ENCODE measurements around the gene SGPL1. TPM values are rescaled to one million over a fixed set of nuclear protein-coding genes. Genes with fewer than 3 reads are reported as not detected.

Gene SGPL1
- total RNA-seq, 1 experiment from 2014 or later: 52.6 TPM

DNA sequence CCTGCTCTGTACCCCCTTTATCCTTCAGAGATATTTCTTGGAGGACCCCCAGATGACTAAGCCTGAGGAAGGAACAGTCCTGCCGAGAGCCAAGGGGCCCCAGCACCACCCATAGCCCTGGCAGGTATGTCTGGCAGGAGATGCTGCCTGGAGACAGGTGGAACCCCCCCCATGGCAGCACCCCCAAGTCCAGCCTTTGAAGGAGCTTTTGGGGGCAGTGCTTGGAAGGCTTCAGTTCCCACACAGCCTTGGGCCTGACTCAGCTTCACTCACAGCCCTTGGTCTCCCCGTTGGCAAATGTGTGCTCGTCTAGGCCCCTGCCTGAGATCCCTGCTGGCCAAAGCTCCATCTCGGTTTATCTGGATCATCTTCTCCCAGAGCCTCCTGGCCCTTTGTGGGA lies 95.6 kb downstream of the SGPL1 start:
- Histone ChIP-seq H2BK12ac (ENCODE audit: insufficient read length, low read depth, low read length) (no peak overlapping the region), H2AFZ (ENCODE audit: low read length) (no peak overlapping the region), H3K79me2 (ENCODE audit: insufficient read depth, low read length) (no peaks in the 10 kb centered on the region), H3K14ac (ENCODE audit: insufficient read depth, low read length) (no peak overlapping the region), H3K23me2 (ENCODE audit: insufficient read length, low read depth, low read length, poor library complexity, severe bottlenecking) (no peaks in the 10 kb centered on the region), H3K4me2 (ENCODE audit: insufficient read depth, insufficient read length, low read length) (no peak overlapping the region), H3K56ac (ENCODE audit: insufficient read length, low read depth, low read length) (no peak overlapping the region), H4K91ac (ENCODE audit: insufficient read length, low read depth, low read length) (no peak overlapping the region), H3K23ac (ENCODE audit: insufficient read length, low read depth, low read length) (no peak overlapping the region), H3K9me3 (ENCODE audit: control insufficient read depth, low read depth, low read length) (no peaks in the 10 kb centered on the region), H3K79me1 (ENCODE audit: insufficient read depth, low read depth, low read length, poor library complexity, severe bottlenecking) (no peaks in the 10 kb centered on the region), H4K20me1 (ENCODE audit: control insufficient read depth, insufficient read depth, insufficient read length) (peaks cover 5% of the 10 kb centered on the region), H2BK15ac (ENCODE audit: low read depth, low read length) (no peak overlapping the region), H3K4me1 (ENCODE audit: insufficient read depth, low read length) (no peaks in the 10 kb centered on the region), H3K18ac (ENCODE audit: insufficient read length, low read depth, low read length) (no peak overlapping the region), H2BK5ac (ENCODE audit: insufficient read length, low read length) (no peak overlapping the region), H2BK20ac (ENCODE audit: low read depth, low read length, poor library complexity, severe bottlenecking) (no peak overlapping the region), H2AK5ac (ENCODE audit: insufficient read length, low read length) (no peak overlapping the region), H4K8ac (replicated peaks; ENCODE audit: insufficient read length, low read depth, low read length) (no peak overlapping the region), H3K9ac (ENCODE audit: extremely low read depth, insufficient read length, low read length) (no peak overlapping the region), H3K4ac (ENCODE audit: low read depth, low read length) (no peak overlapping the region), H2BK120ac (ENCODE audit: low read depth, low read length, poor library complexity, severe bottlenecking) (no peak overlapping the region), H4K5ac (ENCODE audit: insufficient read length, low read depth, low read length) (no peak overlapping the region), H3T11ph (ENCODE audit: low read length) (no peak overlapping the region), H3K27ac (ENCODE audit: insufficient read length, low read depth, low read length) (no peak overlapping the region), H3K27me3 (ENCODE audit: insufficient read depth, low read length) (no peaks in the 10 kb centered on the region)
- Mint-ChIP-seq H3K27me3 (ENCODE audit: low read depth) (peaks cover 12% of the 10 kb centered on the region), H3K9me3 (peaks cover 0 to 2% of the 10 kb centered on the region in 2 experiments; a peak in 1 of 5 replicates), H3K4me1 (no peaks in the 10 kb centered on the region), H3K4me3 (no peak overlapping the region; a peak in 1 of 5 replicates), H3K27ac (no peak overlapping the region), H3K36me3 (ENCODE audit: insufficient read depth in 1 of 3, low read depth in 3 of 3) (no peaks in the 10 kb centered on the region)
- TF ChIP-seq, protein P1, sequence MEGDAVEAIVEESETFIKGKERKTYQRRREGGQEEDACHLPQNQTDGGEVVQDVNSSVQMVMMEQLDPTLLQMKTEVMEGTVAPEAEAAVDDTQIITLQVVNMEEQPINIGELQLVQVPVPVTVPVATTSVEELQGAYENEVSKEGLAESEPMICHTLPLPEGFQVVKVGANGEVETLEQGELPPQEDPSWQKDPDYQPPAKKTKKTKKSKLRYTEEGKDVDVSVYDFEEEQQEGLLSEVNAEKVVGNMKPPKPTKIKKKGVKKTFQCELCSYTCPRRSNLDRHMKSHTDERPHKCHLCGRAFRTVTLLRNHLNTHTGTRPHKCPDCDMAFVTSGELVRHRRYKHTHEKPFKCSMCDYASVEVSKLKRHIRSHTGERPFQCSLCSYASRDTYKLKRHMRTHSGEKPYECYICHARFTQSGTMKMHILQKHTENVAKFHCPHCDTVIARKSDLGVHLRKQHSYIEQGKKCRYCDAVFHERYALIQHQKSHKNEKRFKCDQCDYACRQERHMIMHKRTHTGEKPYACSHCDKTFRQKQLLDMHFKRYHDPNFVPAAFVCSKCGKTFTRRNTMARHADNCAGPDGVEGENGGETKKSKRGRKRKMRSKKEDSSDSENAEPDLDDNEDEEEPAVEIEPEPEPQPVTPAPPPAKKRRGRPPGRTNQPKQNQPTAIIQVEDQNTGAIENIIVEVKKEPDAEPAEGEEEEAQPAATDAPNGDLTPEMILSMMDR (conservative IDR thresholded peaks at IDR 0.05): no peak
- WGBS (ENCODE audit: extremely low coverage, insufficient read length, low lambda C conversion rate): no CpG with 5 or more reads among the region's 4 CpGs
- DNase-seq: no peak
